Measurements from ENCODE around the gene CPNE7. TPM values are rescaled to one million over a fixed set of nuclear protein-coding genes. Genes with fewer than 3 reads are reported as not detected.
A peak's percentile ranks its signal among the peaks of the same experiment; 100 is the strongest.

CPNE7 gene
- total and polyA plus RNA-seq, 7 donors, result 0.41 to 3.3 (median 0.71) TPM; not detected in 4

GRCh38 chr16:89555780-89556179 lies 19.8 kb upstream of the CPNE7 start:
- DNase-seq, result no peak
- Histone ChIP-seq H3K9me3 (no peaks in the 10 kb centered on the region), H3K27me3 (no peaks in the 10 kb centered on the region), H3K4me1 (peaks cover 0 to 8% (median 8%) of the 10 kb centered on the region in 4 donors), H3K27ac (no peak overlapping the region), H3K4me3 (no peak overlapping the region), H3K36me3 (peaks cover 20 to 64% (median 27%) of the 10 kb centered on the region in 4 donors)
- 90 to 92% methylated on average over 13 of the region's 13 CpGs for WGBS, 2 donors
- no peak for TF ChIP-seq CTCF (IDR thresholded peaks at IDR 0.05)
- no peak for TF ChIP-seq EP300 (IDR thresholded peaks at IDR 0.05)
- no peak for TF ChIP-seq POLR2A (IDR thresholded peaks at IDR 0.05)
- no peak for TF ChIP-seq POLR2AphosphoS5 (IDR thresholded peaks at IDR 0.05)
- intact Hi-C loops (cut with DNase I), result loop anchor here (5.0 kb wide), 2 partner anchors 48 to 218 kb away; partner anchors contain the start of gene SPG7

GRCh38 chr16:89556750-89557689 lies 18.5 kb upstream of the CPNE7 start:
- Histone ChIP-seq H3K36me3 (peaks cover 20 to 61% (median 28%) of the 10 kb centered on the region in 4 donors), H3K27me3 (no peaks in the 10 kb centered on the region), H3K27ac (peak overlapping the region in 1 of 4 donors; percentile 47), H3K9me3 (no peaks in the 10 kb centered on the region), H3K4me3 (no peak overlapping the region), H3K4me1 (peaks cover 0 to 20% (median 17%) of the 10 kb centered on the region in 4 donors)
- intact Hi-C loops (cut with DNase I), result loop anchor here (5.0 kb wide), 2 partner anchors 50 to 220 kb away; partner anchors contain the start of gene SPG7
- 61 to 70% methylated on average over 34 of the region's 34 CpGs for WGBS, 2 donors
- peak; percentile 81 for DNase-seq
- TF ChIP-seq POLR2AphosphoS5 (IDR thresholded peaks at IDR 0.05) (no peak), CTCF (IDR thresholded peaks at IDR 0.05) (peak; percentile 24 to 68 (median 56))

- no peak for DNase-seq
- H3K4me1 ChIP-seq, result peaks cover 0 to 28% (median 23%) of the 10 kb centered on the region in 4 donors
- intact Hi-C loops (cut with DNase I), result loop anchor here (5.0 kb wide), 2 partner anchors 51 to 221 kb away; partner anchors contain the start of gene SPG7
- TF ChIP-seq POLR2A (IDR thresholded peaks at IDR 0.05) (no peak), CTCF (IDR thresholded peaks at IDR 0.05) (peak in 1 of 4 experiments; percentile 5), EP300 (IDR thresholded peaks at IDR 0.05) (no peak), POLR2AphosphoS5 (IDR thresholded peaks at IDR 0.05) (no peak)
- H3K36me3 ChIP-seq, result peaks cover 28 to 61% (median 29%) of the 10 kb centered on the region in 4 donors
- H3K27me3 ChIP-seq, result no peaks in the 10 kb centered on the region
- no peaks in the 10 kb centered on the region for H3K9me3 ChIP-seq
- no peak overlapping the region for H3K27ac ChIP-seq
- WGBS, 2 donors, result 77 to 89% methylated on average over 19 of the region's 19 CpGs
- H3K4me3 ChIP-seq, result no peak overlapping the region
These were observed 17.7 kb upstream of the CPNE7 start for GRCh38 chr16:89557690-89558490.

GRCh38 chr16:89560378-89561141 lies 15.0 kb upstream of the CPNE7 start, which contains the start of gene RPL13:
Gene RPL13 (plus strand): TSS chr16:89560682. CDS start chr16:89560960, 278 bp downstream.
- Histone ChIP-seq H3K4me3 (peak within 1 kb of the TSS; percentile 75 to 88 (median 81)), H3K9me3 (no peaks in the 10 kb centered on the region), H3K4me1 (peaks cover 0 to 45% (median 34%) of the 10 kb centered on the region in 4 donors), H3K27me3 (no peaks in the 10 kb centered on the region), H3K27ac (peak within 1 kb of the TSS; percentile 96 to 99 (median 98)), H3K36me3 (peaks cover 26 to 56% (median 30%) of the 10 kb centered on the region in 4 donors)
- WGBS, 2 donors, result 0 to 1% methylated on average over 87 of the region's 87 CpGs
- TF ChIP-seq POLR2A (IDR thresholded peaks at IDR 0.05) (peak; percentile 97 to 99), EP300 (IDR thresholded peaks at IDR 0.05) (no peak), POLR2AphosphoS5 (IDR thresholded peaks at IDR 0.05) (peak; percentile 97 to 99 (median 98))
- DNase-seq, result peak; percentile 98
- intact Hi-C loops (cut with DNase I), result loop anchor here (2.0 to 5.0 kb wide), 3 partner anchors 68 to 320 kb away; partner anchors contain the start of genes ANKRD11, CHMP1A and SPATA33
